Liver (tissue), 9 donors: ENCODE results near the gene RALY. TPM values are rescaled to one million over a fixed set of nuclear protein-coding genes. Genes with fewer than 3 reads are reported as not detected.

Experiments used
- DNase-seq: peaks from one replicate; pipeline ENCODE4 v3.0.0-alpha.2; 2017; ENCODE audit warnings: low spot score
- H3K27ac ChIP-seq, 2 donors: one replicate each; pipeline ENCODE4 v1.7.0; 2013; ENCODE audit warnings: inconsistent platforms in 2 of 2, low read length in 2 of 2, control low read depth in 1 of 2, low read depth in 1 of 2, mild to moderate bottlenecking in 1 of 2
- H3K27me3 ChIP-seq, 4 donors: one replicate each; pipeline versions ENCODE4 v1.6.1 to v1.7.0; 2013; ENCODE audit warnings: low read length in 3 of 4, inconsistent platforms in 1 of 4, mild to moderate bottlenecking in 1 of 4, moderate library complexity in 1 of 4; ENCODE audit not compliant: control insufficient read depth in 4 of 4, insufficient read depth in 4 of 4
- H3K36me3 ChIP-seq, 4 donors: one replicate each; pipeline versions ENCODE4 v1.6.1 to v1.7.0; 2013; ENCODE audit warnings: low read length in 3 of 4, mild to moderate bottlenecking in 3 of 4, low read depth in 1 of 4, moderate library complexity in 1 of 4; ENCODE audit not compliant: control insufficient read depth in 4 of 4, insufficient read depth in 3 of 4
- H3K4me1 ChIP-seq, 4 donors: one replicate each; pipeline versions ENCODE4 v1.6.1 to v1.7.0; 2013; ENCODE audit warnings: low read length in 3 of 4, mild to moderate bottlenecking in 3 of 4, moderate library complexity in 1 of 4; ENCODE audit not compliant: control insufficient read depth in 4 of 4, insufficient read depth in 4 of 4
- H3K4me3 ChIP-seq, 3 donors: one replicate each; pipeline versions ENCODE4 v1.6.1 to v1.7.0; 2013; ENCODE audit warnings: low read length in 3 of 3, control low read depth in 1 of 3, low read depth in 1 of 3, mild to moderate bottlenecking in 1 of 3
- H3K9ac ChIP-seq, 2 donors: one replicate each; pipeline ENCODE4 v1.7.0; 2013; ENCODE audit warnings: low read length in 2 of 2, mild to moderate bottlenecking in 2 of 2, moderate library complexity in 2 of 2, control low read depth in 1 of 2, low read depth in 1 of 2
- H3K9me3 ChIP-seq, 4 donors: one replicate each; pipeline versions ENCODE4 v1.6.1 to v1.7.0; 2013; ENCODE audit warnings: low read length in 3 of 4; ENCODE audit not compliant: control insufficient read depth in 4 of 4
- ATF3 ChIP-seq: IDR thresholded peaks from 2 replicates; pipeline ENCODE4 v1.6.1; 2016; ENCODE audit warnings: antibody characterized with exemption
- EGR1 ChIP-seq, 2 donors: IDR thresholded peaks; 2 replicates each; pipeline ENCODE4 v1.6.1; 2016 to 2018; ENCODE audit warnings: antibody characterized with exemption in 2 of 2, low read depth in 2 of 2
- FOXA1 ChIP-seq: IDR thresholded peaks from 2 replicates; pipeline ENCODE4 v1.6.1; 2016; ENCODE audit warnings: antibody characterized with exemption
- GABPA ChIP-seq, 2 donors: IDR thresholded peaks in 1 of 2; conservative IDR thresholded peaks in 1 of 2; 2 replicates each; pipeline ENCODE4 v1.6.1; 2016; ENCODE audit warnings: antibody characterized with exemption in 2 of 2, mild to moderate bottlenecking in 1 of 2, moderate library complexity in 1 of 2
- HNF4A ChIP-seq, 2 donors: conservative IDR thresholded peaks; 2 replicates each; pipeline ENCODE4 v1.6.1; 2016; ENCODE audit warnings: antibody characterized with exemption in 2 of 2, mild to moderate bottlenecking in 2 of 2
- HNF4G ChIP-seq: IDR thresholded peaks from 2 replicates; pipeline ENCODE4 v1.6.1; 2016; ENCODE audit warnings: antibody characterized with exemption
- JUND ChIP-seq, 2 donors: IDR thresholded peaks; 2 replicates each; pipeline ENCODE4 v1.6.1; 2016; ENCODE audit warnings: antibody characterized with exemption in 2 of 2
- NR2F2 ChIP-seq: IDR thresholded peaks from 2 replicates; pipeline ENCODE4 v1.6.1; 2016; ENCODE audit warnings: antibody characterized with exemption
- RAD21 ChIP-seq, 2 donors: IDR thresholded peaks; 2 replicates each; pipeline ENCODE4 v1.6.1; 2016; ENCODE audit warnings: antibody characterized with exemption in 2 of 2, mild to moderate bottlenecking in 2 of 2
- RXRA ChIP-seq, 2 donors: IDR thresholded peaks; 2 replicates each; pipeline ENCODE4 v1.6.1; 2017 to 2018; ENCODE audit warnings: antibody characterized with exemption in 2 of 2, mild to moderate bottlenecking in 1 of 2
- SP1 ChIP-seq: IDR thresholded peaks from 2 replicates; pipeline ENCODE4 v1.6.1; 2018; ENCODE audit warnings: antibody characterized with exemption, mild to moderate bottlenecking
- WGBS: extraction: QIAGEN DNeasy Blood & Tissue Kit; methylation state at CpG from one replicate; pipeline ENCODE4 v1.1.7; 2013; 5-methylcytosine and 5-hydroxymethylcytosine counted together
- polyA plus RNA-seq, 2 donors: library from polyadenylated mRNA; stranded (reverse) in 1 of 2; unstranded in 1 of 2; fragments of 200-250 nt in 1 of 2; fragments of >200 nt in 1 of 2; fragmentation: Nextera tagmentation in 1 of 2; extraction: Ambion mirVana in 1 of 2; gene quantifications; one replicate each; pipeline versions ENCODE4 v1.2.1 to v1.2.3, GENCODE V29; 2013 to 2015
- total RNA-seq, 2 donors: library from RNA; depleted of rRNA; stranded (reverse); fragments of >200 nt; gene quantifications; one replicate each; pipeline ENCODE4 v1.2.3, GENCODE V29; 2014
- TF ChIP-seq, protein P1 (sequence below): IDR thresholded peaks from 2 replicates; pipeline ENCODE4 v1.6.1; 2016; ENCODE audit warnings: antibody characterized with exemption, mild to moderate bottlenecking
- TF ChIP-seq, protein P2 (sequence below): fragments of 150-350 bp; IDR thresholded peaks from 2 replicates; pipeline ENCODE4 v1.5.1; 2017; ENCODE audit warnings: improper control_type of control experiment, low read depth, low read length; ENCODE audit not compliant: missing input control
- TF ChIP-seq, protein P3 (sequence below): IDR thresholded peaks from 2 replicates; pipeline ENCODE4 v1.6.1; 2016; ENCODE audit warnings: antibody characterized with exemption
- TF ChIP-seq, protein P4 (sequence below): IDR thresholded peaks from 2 replicates; pipeline ENCODE4 v1.6.1; 2016; ENCODE audit warnings: antibody characterized with exemption
- donor health status: healthy.
- donor health status: healthy.
- donor health status: healthy.
- donor health status: healthy.
- donor health status: healthy.

The RALY gene
- total and polyA plus RNA-seq, 4 donors = 23.1 to 47.4 (median 33.3) TPM

GRCh38 chr20:34083781-34084180 is 90.1 kb downstream of the RALY start:
- Histone ChIP-seq H3K36me3 (peaks cover 9 to 33% (median 16%) of the 10 kb centered on the region in 4 donors), H3K27ac (no peak overlapping the region), H3K9me3 (no peaks in the 10 kb centered on the region)

DNA sequence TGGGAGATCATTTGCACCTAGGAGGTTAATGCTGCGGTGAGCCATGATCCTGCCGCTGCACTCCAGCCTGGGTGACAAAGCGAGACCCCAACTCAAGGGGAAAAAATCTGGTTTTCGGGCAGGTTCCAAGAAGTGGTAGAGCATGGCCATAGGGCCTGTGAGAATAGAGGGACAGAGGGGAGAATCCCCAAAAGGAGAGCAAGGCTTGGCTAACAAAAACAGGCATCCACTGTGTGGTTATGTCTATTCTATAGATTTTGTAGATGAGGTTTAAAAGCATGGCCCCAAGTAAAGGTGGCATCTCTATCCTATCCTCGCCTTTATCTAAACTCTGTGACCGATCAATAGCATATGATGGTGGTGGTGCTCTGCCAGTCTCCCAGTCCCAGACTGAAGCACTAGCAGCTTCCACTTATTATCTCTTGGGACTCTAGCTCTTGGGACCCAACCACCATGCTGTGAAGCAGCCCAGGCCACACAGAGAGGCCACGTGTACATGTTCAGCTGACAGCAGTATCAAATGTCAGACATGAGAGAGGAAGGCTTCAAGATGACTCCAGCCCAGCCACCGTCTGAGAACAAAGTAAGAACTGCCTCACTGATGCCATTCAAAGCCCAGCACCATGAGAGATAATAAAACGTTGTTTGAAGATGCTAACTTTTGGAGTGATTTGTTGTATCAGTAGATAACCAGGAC is 90.7 kb downstream of the RALY start:
- no peak for DNase-seq
- H3K27ac ChIP-seq = no peak overlapping the region
- no peaks in the 10 kb centered on the region for H3K9me3 ChIP-seq
- no peak overlapping the region for H3K4me3 ChIP-seq
- no peak for TF ChIP-seq JUND (IDR thresholded peaks at IDR 0.05)
- TF ChIP-seq SP1 = no peak
- no peak for TF ChIP-seq FOXA1
- no peak for TF ChIP-seq ATF3
- TF ChIP-seq, protein P1, sequence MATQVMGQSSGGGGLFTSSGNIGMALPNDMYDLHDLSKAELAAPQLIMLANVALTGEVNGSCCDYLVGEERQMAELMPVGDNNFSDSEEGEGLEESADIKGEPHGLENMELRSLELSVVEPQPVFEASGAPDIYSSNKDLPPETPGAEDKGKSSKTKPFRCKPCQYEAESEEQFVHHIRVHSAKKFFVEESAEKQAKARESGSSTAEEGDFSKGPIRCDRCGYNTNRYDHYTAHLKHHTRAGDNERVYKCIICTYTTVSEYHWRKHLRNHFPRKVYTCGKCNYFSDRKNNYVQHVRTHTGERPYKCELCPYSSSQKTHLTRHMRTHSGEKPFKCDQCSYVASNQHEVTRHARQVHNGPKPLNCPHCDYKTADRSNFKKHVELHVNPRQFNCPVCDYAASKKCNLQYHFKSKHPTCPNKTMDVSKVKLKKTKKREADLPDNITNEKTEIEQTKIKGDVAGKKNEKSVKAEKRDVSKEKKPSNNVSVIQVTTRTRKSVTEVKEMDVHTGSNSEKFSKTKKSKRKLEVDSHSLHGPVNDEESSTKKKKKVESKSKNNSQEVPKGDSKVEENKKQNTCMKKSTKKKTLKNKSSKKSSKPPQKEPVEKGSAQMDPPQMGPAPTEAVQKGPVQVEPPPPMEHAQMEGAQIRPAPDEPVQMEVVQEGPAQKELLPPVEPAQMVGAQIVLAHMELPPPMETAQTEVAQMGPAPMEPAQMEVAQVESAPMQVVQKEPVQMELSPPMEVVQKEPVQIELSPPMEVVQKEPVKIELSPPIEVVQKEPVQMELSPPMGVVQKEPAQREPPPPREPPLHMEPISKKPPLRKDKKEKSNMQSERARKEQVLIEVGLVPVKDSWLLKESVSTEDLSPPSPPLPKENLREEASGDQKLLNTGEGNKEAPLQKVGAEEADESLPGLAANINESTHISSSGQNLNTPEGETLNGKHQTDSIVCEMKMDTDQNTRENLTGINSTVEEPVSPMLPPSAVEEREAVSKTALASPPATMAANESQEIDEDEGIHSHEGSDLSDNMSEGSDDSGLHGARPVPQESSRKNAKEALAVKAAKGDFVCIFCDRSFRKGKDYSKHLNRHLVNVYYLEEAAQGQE = no peak
- H3K9ac ChIP-seq = no peak overlapping the region
- H3K36me3 ChIP-seq = peaks cover 9 to 35% (median 19%) of the 10 kb centered on the region in 4 donors
- no peaks in the 10 kb centered on the region for H3K4me1 ChIP-seq
- no peaks in the 10 kb centered on the region for H3K27me3 ChIP-seq
- WGBS = 93% methylated on average over 9 of the region's 9 CpGs

More at GRCh38 chr20:34083781-34084180, 90.1 kb downstream of the RALY start:
- Histone ChIP-seq H3K4me3 (no peak overlapping the region), H3K27me3 (no peaks in the 10 kb centered on the region), H3K4me1 (no peaks in the 10 kb centered on the region), H3K9ac (no peak overlapping the region)
- WGBS = 95% methylated on average over 2 of the region's 2 CpGs
- TF ChIP-seq, protein P2, sequence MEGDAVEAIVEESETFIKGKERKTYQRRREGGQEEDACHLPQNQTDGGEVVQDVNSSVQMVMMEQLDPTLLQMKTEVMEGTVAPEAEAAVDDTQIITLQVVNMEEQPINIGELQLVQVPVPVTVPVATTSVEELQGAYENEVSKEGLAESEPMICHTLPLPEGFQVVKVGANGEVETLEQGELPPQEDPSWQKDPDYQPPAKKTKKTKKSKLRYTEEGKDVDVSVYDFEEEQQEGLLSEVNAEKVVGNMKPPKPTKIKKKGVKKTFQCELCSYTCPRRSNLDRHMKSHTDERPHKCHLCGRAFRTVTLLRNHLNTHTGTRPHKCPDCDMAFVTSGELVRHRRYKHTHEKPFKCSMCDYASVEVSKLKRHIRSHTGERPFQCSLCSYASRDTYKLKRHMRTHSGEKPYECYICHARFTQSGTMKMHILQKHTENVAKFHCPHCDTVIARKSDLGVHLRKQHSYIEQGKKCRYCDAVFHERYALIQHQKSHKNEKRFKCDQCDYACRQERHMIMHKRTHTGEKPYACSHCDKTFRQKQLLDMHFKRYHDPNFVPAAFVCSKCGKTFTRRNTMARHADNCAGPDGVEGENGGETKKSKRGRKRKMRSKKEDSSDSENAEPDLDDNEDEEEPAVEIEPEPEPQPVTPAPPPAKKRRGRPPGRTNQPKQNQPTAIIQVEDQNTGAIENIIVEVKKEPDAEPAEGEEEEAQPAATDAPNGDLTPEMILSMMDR = no peak
- TF ChIP-seq FOXA1 (no peak), GABPA (IDR thresholded peaks at IDR 0.05 in 1 of 2, conservative IDR thresholded peaks at IDR 0.05 in 1 of 2) (no peak), SP1 (no peak)
- no peak for DNase-seq

GRCh38 chr20:34085544-34086040 is 91.9 kb downstream of the RALY start:
- Histone ChIP-seq H3K4me1 (no peaks in the 10 kb centered on the region), H3K36me3 (peaks cover 10 to 41% (median 25%) of the 10 kb centered on the region in 4 donors), H3K9me3 (no peaks in the 10 kb centered on the region), H3K4me3 (no peak overlapping the region), H3K27ac (no peak overlapping the region), H3K27me3 (no peaks in the 10 kb centered on the region), H3K9ac (no peak overlapping the region)
- TF ChIP-seq HNF4A (conservative IDR thresholded peaks at IDR 0.05) = no peak
- no peak for TF ChIP-seq ATF3
- no peak for TF ChIP-seq NR2F2
- TF ChIP-seq HNF4G = no peak
- TF ChIP-seq, protein P3, sequence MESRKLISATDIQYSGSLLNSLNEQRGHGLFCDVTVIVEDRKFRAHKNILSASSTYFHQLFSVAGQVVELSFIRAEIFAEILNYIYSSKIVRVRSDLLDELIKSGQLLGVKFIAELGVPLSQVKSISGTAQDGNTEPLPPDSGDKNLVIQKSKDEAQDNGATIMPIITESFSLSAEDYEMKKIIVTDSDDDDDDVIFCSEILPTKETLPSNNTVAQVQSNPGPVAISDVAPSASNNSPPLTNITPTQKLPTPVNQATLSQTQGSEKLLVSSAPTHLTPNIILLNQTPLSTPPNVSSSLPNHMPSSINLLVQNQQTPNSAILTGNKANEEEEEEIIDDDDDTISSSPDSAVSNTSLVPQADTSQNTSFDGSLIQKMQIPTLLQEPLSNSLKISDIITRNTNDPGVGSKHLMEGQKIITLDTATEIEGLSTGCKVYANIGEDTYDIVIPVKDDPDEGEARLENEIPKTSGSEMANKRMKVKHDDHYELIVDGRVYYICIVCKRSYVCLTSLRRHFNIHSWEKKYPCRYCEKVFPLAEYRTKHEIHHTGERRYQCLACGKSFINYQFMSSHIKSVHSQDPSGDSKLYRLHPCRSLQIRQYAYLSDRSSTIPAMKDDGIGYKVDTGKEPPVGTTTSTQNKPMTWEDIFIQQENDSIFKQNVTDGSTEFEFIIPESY = no peak
- TF ChIP-seq, protein P2 = no peak
- TF ChIP-seq RXRA (IDR thresholded peaks at IDR 0.05) = no peak
- no peak for TF ChIP-seq JUND (IDR thresholded peaks at IDR 0.05)
- TF ChIP-seq GABPA (IDR thresholded peaks at IDR 0.05 in 1 of 2, conservative IDR thresholded peaks at IDR 0.05 in 1 of 2) = no peak
- no peak for TF ChIP-seq EGR1 (IDR thresholded peaks at IDR 0.05; ENCODE audit: low read depth in 2 of 2)
- TF ChIP-seq SP1 = no peak
- TF ChIP-seq, protein P4, sequence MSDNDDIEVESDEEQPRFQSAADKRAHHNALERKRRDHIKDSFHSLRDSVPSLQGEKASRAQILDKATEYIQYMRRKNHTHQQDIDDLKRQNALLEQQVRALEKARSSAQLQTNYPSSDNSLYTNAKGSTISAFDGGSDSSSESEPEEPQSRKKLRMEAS = no peak
- TF ChIP-seq RAD21 (IDR thresholded peaks at IDR 0.05) = no peak
- 92% methylated on average over 5 of the region's 5 CpGs for WGBS
- DNase-seq = no peak
